K562 (cell line): ENCODE measurements around the gene AAMDC. TPM values are rescaled to one million over a fixed set of nuclear protein-coding genes. Genes with fewer than 3 reads are reported as not detected.
A peak's percentile ranks its signal among the peaks of the same experiment; 100 is the strongest.

Experiments used
- BRCA1 ChIP-seq, 2 experiments: fragments of 450-650 bp in 1 of 2; sonication (generic) in 1 of 2; formaldehyde crosslinking in 1 of 2; IDR thresholded peaks; 2 replicates each; pipeline versions ENCODE4 v1.5.0 to v1.6.1; 2017 to 2020; ENCODE audit warnings: mild to moderate bottlenecking in 1 of 2, missing genetic modification reagents in 1 of 2
- CUX1 ChIP-seq: fragments of 200-800 bp; sonication (Bioruptor generic); IDR thresholded peaks from 2 replicates; pipeline ENCODE4 v1.6.1; 2016; ENCODE audit warnings: missing genetic modification characterization, missing compliant biosample characterization
- HDGF ChIP-seq: fragments of 450-650 bp; IDR thresholded peaks from 2 replicates; pipeline ENCODE4 v1.6.1; 2016
- IRF9 ChIP-seq: fragments of 450-650 bp; IDR thresholded peaks from 2 replicates; pipeline ENCODE4 v1.6.1; 2016; ENCODE audit warnings: missing biosample characterization, missing genetic modification characterization
- NFATC3 ChIP-seq: fragments of 450-650 bp; IDR thresholded peaks from 2 replicates; pipeline ENCODE4 v1.6.1; 2017; ENCODE audit warnings: mild to moderate bottlenecking
- PCBP1 ChIP-seq: fragments of 200-400 bp; formaldehyde crosslinking; IDR thresholded peaks from 2 replicates; pipeline ENCODE4 v1.6.1; 2018; ENCODE audit warnings: mild to moderate bottlenecking, low read depth, low read length; ENCODE audit not compliant: poor library complexity, severe bottlenecking
- POLR2B ChIP-seq: fragments of 450-650 bp; IDR thresholded peaks from 2 replicates; pipeline ENCODE4 v1.6.1; 2018; ENCODE audit warnings: low read depth; ENCODE audit not compliant: partially characterized antibody
- TRIM24 ChIP-seq, 2 experiments: fragments of 450-650 bp; IDR thresholded peaks; 2 replicates each; pipeline ENCODE4 v1.6.1; 2016
- ZNF121 ChIP-seq: sonication (generic); formaldehyde crosslinking; conservative IDR thresholded peaks from 2 replicates; pipeline ENCODE4 v1.8.0; 2022; ENCODE audit warnings: missing genetic modification reagents
- ZNF318 ChIP-seq, 2 experiments: fragments of 450-650 bp; IDR thresholded peaks; 2 replicates each; pipeline ENCODE4 v1.6.1; 2016; ENCODE audit warnings: mild to moderate bottlenecking in 2 of 2, borderline replicate concordance in 1 of 2, low read depth in 1 of 2, moderate library complexity in 1 of 2
- polyA plus RNA-seq, 8 experiments: library from polyadenylated mRNA; depleted of rRNA in 4 of 8; stranded (reverse) in 5 of 8; unstranded in 3 of 8; fragments of >200 nt; fragmentation: Nextera tagmentation in 2 of 8; fragmentation: Illumina TruSeq in 1 of 8; extraction: Ambion mirVana in 2 of 8; extraction: Trizol in 1 of 8; gene quantifications; 2 replicates each; pipeline versions ENCODE4 v1.2.1 to v1.2.3, GENCODE V29; 2011 to 2014; ENCODE audit warnings: inconsistent platforms in 1 of 8, missing spikeins in 1 of 8
- total RNA-seq, 7 experiments: library from RNA; depleted of rRNA in 6 of 7; stranded (reverse); fragments of >200 nt in 6 of 7; fragmentation: Illumina TruSeq in 2 of 7; extraction: Trizol in 2 of 7; gene quantifications; 2 replicates each; pipeline versions ENCODE4 v1.2.1 to v1.2.3, GENCODE V29; 2011 to 2021; ENCODE audit warnings: low replicate concordance in 1 of 7

Gene AAMDC
- total and polyA plus RNA-seq, 9 of the 15 experiments (the other 6 are each of a cell fraction or from before 2014, with no cell fraction given) = 10.4 to 40.6 (median 15.6) TPM

DNA sequence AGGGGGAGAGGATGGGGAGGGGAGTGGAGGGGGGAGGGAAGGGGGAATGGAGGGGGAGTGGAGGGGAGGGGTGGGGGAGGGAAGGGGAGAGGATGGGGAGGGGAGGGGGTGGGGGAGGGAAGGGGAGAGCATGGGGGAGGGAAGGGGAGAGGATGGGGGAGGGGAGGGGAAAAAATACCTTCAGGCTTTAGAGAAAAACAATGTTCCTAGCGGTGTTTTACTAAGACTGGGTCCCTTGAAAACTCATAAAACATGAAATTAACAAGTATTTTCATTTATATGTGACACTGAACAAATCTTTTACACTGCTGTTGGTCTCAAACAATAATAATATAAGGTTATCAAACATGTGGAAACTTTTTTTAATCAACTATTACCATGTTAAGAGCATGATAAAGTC, 42.8 kb upstream of the AAMDC start (continued):
- TF ChIP-seq ZNF318 (IDR thresholded peaks at IDR 0.05; ENCODE audit: borderline replicate concordance in 1 of 2, low read depth in 1 of 2) (no peak), NFATC3 (no peak), IRF9 (no peak), CUX1 (CRISPR knock-in tag) (no peak), ZNF121 (CRISPR knock-in tag) (no peak), TRIM24 (IDR thresholded peaks at IDR 0.05) (no peak), HDGF (no peak), PCBP1 (peak; percentile 92), POLR2B (no peak), BRCA1 (IDR thresholded peaks at IDR 0.05) (no peak), BRCA1 (CRISPR knock-in tag; IDR thresholded peaks at IDR 0.05) (no peak)
